Small intestine (tissue), 7 donors: ENCODE data around the gene AP1B1. TPM values are rescaled to one million over a fixed set of nuclear protein-coding genes. Genes with fewer than 3 reads are reported as not detected.
"Not testable (repeated sequence)": the region's sequence is repeated elsewhere in the genome, so short reads cannot be mapped to it uniquely, and the experiment has no call there.

ENCODE experiments used
- DNase-seq, 2 donors: peaks; one replicate each; pipeline versions ENCODE4 v3.0.0 to v3.0.0-alpha.2; 2013
- FAIRE-seq: peaks from 2 replicates; lab custom pipeline; 2012; peaks lifted over from hg19 to GRCh38; lab: Jason Lieb, UNC
- H3K27ac ChIP-seq, 3 donors: one replicate each; pipeline ENCODE4 v1.5.1; 2013; ENCODE audit warnings: low read length in 2 of 3, mild to moderate bottlenecking in 2 of 3, control low read depth in 1 of 3, inconsistent platforms in 1 of 3, low read depth in 1 of 3, moderate library complexity in 1 of 3
- H3K27me3 ChIP-seq, 3 donors: one replicate each; pipeline ENCODE4 v1.6.1; 2013; ENCODE audit warnings: low read length in 3 of 3, inconsistent platforms in 1 of 3; ENCODE audit not compliant: control insufficient read depth in 3 of 3, insufficient read depth in 3 of 3
- H3K36me3 ChIP-seq, 3 donors: one replicate each; pipeline ENCODE4 v1.6.1; 2013; ENCODE audit warnings: low read length in 3 of 3, inconsistent platforms in 1 of 3, low read depth in 1 of 3, mild to moderate bottlenecking in 1 of 3, moderate library complexity in 1 of 3; ENCODE audit not compliant: control insufficient read depth in 3 of 3, insufficient read depth in 2 of 3
- H3K4me1 ChIP-seq, 3 donors: one replicate each; pipeline ENCODE4 v1.6.1; 2013; ENCODE audit warnings: low read length in 2 of 3, inconsistent platforms in 1 of 3, low read depth in 1 of 3, mild to moderate bottlenecking in 1 of 3, moderate library complexity in 1 of 3; ENCODE audit not compliant: control insufficient read depth in 3 of 3, insufficient read depth in 2 of 3
- H3K4me3 ChIP-seq, 3 donors: one replicate each; pipeline ENCODE4 v1.5.1; 2013; ENCODE audit warnings: low read length in 3 of 3, control low read depth in 1 of 3, inconsistent platforms in 1 of 3, low read depth in 1 of 3, mild to moderate bottlenecking in 1 of 3, moderate library complexity in 1 of 3
- H3K9me3 ChIP-seq, 2 donors: one replicate each; pipeline ENCODE4 v1.6.1; 2013; ENCODE audit warnings: low read depth in 1 of 2, low read length in 1 of 2; ENCODE audit not compliant: control insufficient read depth in 2 of 2, insufficient read depth in 1 of 2
- WGBS, 3 donors: extraction: QIAGEN DNeasy Blood & Tissue Kit; methylation state at CpG; one replicate each; pipeline ENCODE4 v1.1.7; 2013; 5-methylcytosine and 5-hydroxymethylcytosine counted together
- polyA plus RNA-seq, 4 donors: library from polyadenylated mRNA; stranded (reverse) in 3 of 4; unstranded in 1 of 4; fragments of 200-250 nt in 3 of 4; fragments of 120-200 nt in 1 of 4; gene quantifications; one replicate each; pipeline versions ENCODE4 v1.2.1 to v1.2.3, GENCODE V29; 2013
- donor health status: healthy with polysubstance abuse.
- donor health status: control.
- donor health status: control.
- donor health status: Bipolar disorder and iron deficiency.
- donor health status: healthy.

AP1B1 gene
- polyA plus RNA-seq, 4 donors: 51.6 to 61.6 (median 57.6) TPM

GRCh38 chr22:29353286-29353685 lies 35.1 kb downstream of the AP1B1 start:
- Histone ChIP-seq H3K27ac (no peak overlapping the region), H3K4me1 (peaks cover 0 to 10% (median 0%) of the 10 kb centered on the region in 3 donors), H3K36me3 (peaks cover 40 to 88% (median 46%) of the 10 kb centered on the region in 3 donors), H3K4me3 (no peak overlapping the region), H3K27me3 (no peaks in the 10 kb centered on the region), H3K9me3 (no peaks in the 10 kb centered on the region)
- DNase-seq (no peak), FAIRE-seq (no peak)
- WGBS, 3 donors: 93 to 95% (median 94%) methylated on average over 11 of the region's 11 CpGs

- Histone ChIP-seq H3K27ac (no peak overlapping the region), H3K4me3 (no peak overlapping the region), H3K27me3 (no peaks in the 10 kb centered on the region), H3K36me3 (peaks cover 42 to 83% (median 47%) of the 10 kb centered on the region in 3 donors), H3K4me1 (peaks cover 0 to 10% (median 0%) of the 10 kb centered on the region in 3 donors), H3K9me3 (no peaks in the 10 kb centered on the region)
- 84 to 94% (median 87%) methylated on average over 9 of the region's 9 CpGs for WGBS, 3 donors
- no peak for DNase-seq
- no peak for FAIRE-seq
Measured at GRCh38 chr22:29352778-29353177, 35.6 kb downstream of the AP1B1 start.

DNA sequence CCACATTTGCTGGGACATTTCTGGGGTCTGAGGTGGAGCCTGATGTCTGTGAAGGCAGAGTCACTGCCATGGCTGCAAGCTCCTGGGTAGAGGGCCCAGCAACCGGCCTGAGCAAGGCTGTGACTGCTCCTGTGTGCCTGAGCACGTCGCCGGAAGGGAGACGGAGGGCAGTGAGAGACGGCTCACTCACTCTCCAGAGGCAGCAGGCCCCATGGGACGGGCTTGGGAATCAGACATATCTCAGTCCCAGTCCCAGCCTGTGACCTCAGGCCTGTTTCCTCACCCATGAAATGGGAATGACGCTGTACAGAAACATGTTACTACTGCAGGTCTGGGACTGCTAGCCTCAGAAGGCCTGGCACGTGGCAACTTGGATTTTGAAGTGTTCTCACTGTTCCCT lies 36.5 kb downstream of the AP1B1 start:
- H3K4me3 ChIP-seq: no peak overlapping the region
- no peak overlapping the region for H3K27ac ChIP-seq
- peaks cover 0 to 10% (median 0%) of the 10 kb centered on the region in 3 donors for H3K4me1 ChIP-seq
- H3K9me3 ChIP-seq: no peaks in the 10 kb centered on the region
- no peaks in the 10 kb centered on the region for H3K27me3 ChIP-seq
- no peak for FAIRE-seq
- DNase-seq: no peak
- WGBS, 3 donors: 89 to 97% (median 96%) methylated on average over 9 of the region's 9 CpGs
- peaks cover 43 to 84% (median 50%) of the 10 kb centered on the region in 3 donors for H3K36me3 ChIP-seq

DNA sequence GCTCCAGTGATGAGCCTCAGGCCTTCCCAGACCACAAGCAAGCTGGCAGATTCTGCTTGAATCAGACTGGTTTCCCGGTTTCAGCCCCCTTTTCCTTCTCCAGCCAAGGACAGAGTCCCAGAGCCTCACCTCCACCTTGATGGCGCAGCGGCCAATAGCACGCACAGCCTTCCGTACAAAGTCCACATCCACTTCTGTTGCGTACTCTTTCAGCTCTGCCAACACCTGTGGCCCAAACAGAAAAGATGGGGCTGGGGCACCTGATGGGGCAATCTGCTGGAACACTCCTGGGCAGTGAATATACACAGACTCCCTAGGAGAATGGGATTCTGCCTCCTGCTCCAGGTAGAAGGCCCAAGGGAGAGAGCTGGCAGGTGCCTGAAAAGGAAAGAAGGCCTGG lies 37.3 kb downstream of the AP1B1 start:
- 22 to 69% (median 24%) methylated on average over 6 of the region's 6 CpGs for WGBS, 3 donors
- DNase-seq: peak; percentile 77 to 83
- FAIRE-seq: no peak
- Histone ChIP-seq H3K27ac (peak overlapping the region in 1 of 3 donors; percentile 39), H3K4me3 (no peak overlapping the region), H3K36me3 (peaks cover 45 to 84% (median 56%) of the 10 kb centered on the region in 3 donors), H3K27me3 (no peaks in the 10 kb centered on the region), H3K4me1 (peaks cover 0 to 10% (median 0%) of the 10 kb centered on the region in 3 donors), H3K9me3 (no peaks in the 10 kb centered on the region)

DNA sequence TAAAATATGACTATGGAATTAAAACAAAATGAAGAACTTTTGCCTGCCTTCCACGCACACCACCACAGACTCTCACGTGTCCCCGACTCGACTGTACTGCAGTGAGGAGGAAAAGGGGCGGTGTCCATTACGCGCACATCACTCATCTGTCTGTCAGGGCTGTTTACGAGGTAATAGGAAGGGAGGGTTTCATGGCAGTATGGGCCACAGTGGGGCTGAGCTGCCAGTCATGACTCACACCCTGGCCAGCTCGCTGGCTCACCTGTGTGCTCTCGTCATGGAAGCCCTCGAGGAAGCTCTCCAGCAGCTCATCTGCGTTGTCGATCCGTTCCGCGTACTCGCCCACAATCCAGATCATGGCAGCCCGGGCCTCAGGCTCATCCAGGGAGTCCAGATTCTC lies 39.4 kb downstream of the AP1B1 start:
- Histone ChIP-seq H3K4me1 (peaks cover 0 to 10% (median 0%) of the 10 kb centered on the region in 3 donors), H3K27me3 (no peaks in the 10 kb centered on the region), H3K9me3 (no peaks in the 10 kb centered on the region), H3K27ac (no peak overlapping the region), H3K4me3 (no peak overlapping the region), H3K36me3 (peaks cover 36 to 83% (median 46%) of the 10 kb centered on the region in 3 donors)
- DNase-seq (no peak), FAIRE-seq (no peak)
- 88 to 93% (median 93%) methylated on average over 18 of the region's 18 CpGs for WGBS, 3 donors

DNA sequence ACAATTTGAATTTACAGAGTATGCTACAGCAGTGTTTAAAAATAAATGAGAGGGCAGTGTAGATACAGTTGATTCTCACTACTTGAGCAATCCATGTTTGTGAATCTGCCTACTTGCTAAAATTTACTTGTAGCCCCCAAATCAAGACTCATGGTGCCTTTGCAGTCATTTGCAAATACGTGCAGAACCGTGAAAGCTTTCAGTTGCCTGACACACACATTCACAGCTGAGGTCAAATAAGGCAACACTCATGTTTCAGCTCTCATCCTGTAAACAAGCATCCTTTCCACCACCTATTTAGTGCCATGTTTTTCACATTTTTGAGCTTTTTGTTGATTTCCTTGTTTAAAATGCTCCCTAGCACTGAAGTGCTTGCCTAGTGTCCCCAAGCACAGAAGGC lies 40.3 kb downstream of the AP1B1 start:
- 79 to 91% (median 82%) methylated on average over 2 of the region's 2 CpGs for WGBS, 3 donors
- DNase-seq (no peak), FAIRE-seq (no peak)
- Histone ChIP-seq H3K36me3 (peaks cover 32 to 83% (median 41%) of the 10 kb centered on the region in 3 donors), H3K4me1 (peaks cover 0 to 10% (median 0%) of the 10 kb centered on the region in 3 donors), H3K9me3 (no peaks in the 10 kb centered on the region), H3K27me3 (no peaks in the 10 kb centered on the region), H3K27ac (no peak overlapping the region), H3K4me3 (no peak overlapping the region)

DNA sequence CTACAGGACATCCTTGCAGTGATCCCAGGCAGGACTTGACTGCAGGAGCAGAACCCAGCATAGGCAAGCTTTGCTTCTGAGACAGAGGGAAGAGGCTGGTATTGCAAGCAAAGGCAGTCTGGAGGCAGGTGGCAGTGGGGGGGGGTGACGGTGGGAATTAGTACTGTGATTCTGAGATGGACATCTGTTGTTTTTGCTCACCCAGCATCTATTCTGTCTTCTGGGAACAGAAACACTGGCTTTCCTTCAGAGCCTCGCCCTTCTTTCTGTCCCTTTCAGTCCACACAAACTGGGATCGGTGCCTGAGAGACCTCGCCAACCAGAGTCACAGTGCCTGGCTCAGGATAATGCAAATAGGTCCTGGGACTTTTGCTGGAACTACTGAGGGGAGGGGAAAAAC lies 41.7 kb downstream of the AP1B1 start:
- Histone ChIP-seq H3K36me3 (peaks cover 41 to 85% (median 44%) of the 10 kb centered on the region in 3 donors), H3K9me3 (no peaks in the 10 kb centered on the region), H3K4me3 (no peak overlapping the region), H3K27ac (no peak overlapping the region), H3K4me1 (peaks cover 0 to 10% (median 0%) of the 10 kb centered on the region in 3 donors), H3K27me3 (no peaks in the 10 kb centered on the region)
- FAIRE-seq: no peak
- no peak for DNase-seq
- 78 to 93% (median 86%) methylated on average over 4 of the region's 4 CpGs for WGBS, 3 donors

DNA sequence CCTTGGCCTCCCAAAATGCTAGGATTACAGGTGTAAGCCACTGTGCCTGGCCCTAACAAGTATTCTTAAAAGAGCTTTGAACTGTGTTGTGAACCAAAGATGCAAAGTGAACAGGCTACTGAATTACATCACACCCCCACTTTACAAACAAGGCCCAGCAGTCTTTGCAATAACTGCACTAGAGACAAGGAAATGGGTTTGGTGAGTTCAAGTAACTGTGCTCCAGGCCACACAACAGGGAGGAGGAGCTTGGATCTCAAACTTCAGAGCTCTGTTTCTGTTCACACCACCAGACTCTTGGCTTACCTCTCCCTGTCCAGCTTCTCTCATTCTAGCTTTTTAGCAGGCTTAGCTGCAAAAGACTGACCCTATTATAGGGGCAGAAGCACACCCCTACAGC lies 42.4 kb downstream of the AP1B1 start:
- FAIRE-seq (no peak), DNase-seq (no peak)
- Histone ChIP-seq H3K36me3 (peaks cover 44 to 85% (median 44%) of the 10 kb centered on the region in 3 donors), H3K9me3 (no peaks in the 10 kb centered on the region), H3K4me1 (peaks cover 0 to 4% (median 0%) of the 10 kb centered on the region in 3 donors), H3K27me3 (no peaks in the 10 kb centered on the region), H3K27ac (no peak overlapping the region), H3K4me3 (no peak overlapping the region)

DNA sequence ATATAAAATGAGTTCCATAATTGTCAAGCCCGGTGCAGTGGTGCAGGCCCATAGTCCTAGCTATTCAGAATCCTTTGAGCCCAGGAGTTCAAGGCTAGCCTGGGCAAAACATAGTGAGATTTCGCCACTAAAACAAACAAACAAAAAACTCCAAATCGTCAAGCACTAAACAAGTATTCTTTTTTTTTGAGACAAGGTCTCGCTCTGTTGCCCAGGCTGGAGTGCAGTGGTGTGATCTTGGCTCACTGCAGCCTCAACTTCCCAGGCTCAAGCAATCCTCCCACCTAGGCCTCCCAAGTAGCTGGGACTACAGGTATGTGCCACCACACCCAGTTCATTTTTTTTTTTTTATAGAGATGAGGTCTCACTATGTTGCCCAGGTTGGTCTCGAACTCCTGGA lies 43.5 kb downstream of the AP1B1 start:
- H3K36me3 ChIP-seq: peaks cover 41 to 85% (median 43%) of the 10 kb centered on the region in 3 donors
- not testable (repeated sequence) for H3K27me3 ChIP-seq, FAIRE-seq, H3K27ac ChIP-seq, H3K9me3 ChIP-seq, DNase-seq, H3K4me3 ChIP-seq, H3K4me1 ChIP-seq
- 85 to 91% (median 86%) methylated on average over 5 of the region's 5 CpGs for WGBS, 3 donors
